ELF-1 (cell line): Measurements from ENCODE around the gene LRTM2.

Experiments used
- DNase-seq: peaks from one replicate; pipeline ENCODE4 v3.0.0-alpha.2; 2016; ENCODE audit warnings: low read depth, low spot score

LRTM2 gene

GRCh38 chr12:1797991-1798640, 22.2 kb upstream of the LRTM2 start:
- DNase-seq, result no peak

DNA sequence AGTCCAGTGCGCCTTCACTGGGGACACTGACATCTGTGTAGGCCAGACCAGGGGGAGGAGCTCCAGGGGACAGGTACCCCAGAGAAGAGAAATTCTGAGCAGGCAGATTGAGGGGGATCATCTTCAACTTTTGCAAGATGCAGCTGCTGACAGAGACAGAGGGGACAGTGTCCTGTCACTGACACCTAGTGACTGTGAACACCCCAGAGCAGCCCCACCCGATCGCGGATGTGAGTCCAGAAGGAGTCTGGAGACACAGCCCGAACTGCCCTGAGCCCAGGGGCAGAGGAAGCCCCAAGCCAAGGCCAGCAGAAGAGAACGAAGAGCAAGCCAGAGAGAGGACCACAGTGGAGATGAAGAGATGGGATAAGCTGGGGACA, 21.7 kb upstream of the LRTM2 start:
- no peak for DNase-seq

DNA sequence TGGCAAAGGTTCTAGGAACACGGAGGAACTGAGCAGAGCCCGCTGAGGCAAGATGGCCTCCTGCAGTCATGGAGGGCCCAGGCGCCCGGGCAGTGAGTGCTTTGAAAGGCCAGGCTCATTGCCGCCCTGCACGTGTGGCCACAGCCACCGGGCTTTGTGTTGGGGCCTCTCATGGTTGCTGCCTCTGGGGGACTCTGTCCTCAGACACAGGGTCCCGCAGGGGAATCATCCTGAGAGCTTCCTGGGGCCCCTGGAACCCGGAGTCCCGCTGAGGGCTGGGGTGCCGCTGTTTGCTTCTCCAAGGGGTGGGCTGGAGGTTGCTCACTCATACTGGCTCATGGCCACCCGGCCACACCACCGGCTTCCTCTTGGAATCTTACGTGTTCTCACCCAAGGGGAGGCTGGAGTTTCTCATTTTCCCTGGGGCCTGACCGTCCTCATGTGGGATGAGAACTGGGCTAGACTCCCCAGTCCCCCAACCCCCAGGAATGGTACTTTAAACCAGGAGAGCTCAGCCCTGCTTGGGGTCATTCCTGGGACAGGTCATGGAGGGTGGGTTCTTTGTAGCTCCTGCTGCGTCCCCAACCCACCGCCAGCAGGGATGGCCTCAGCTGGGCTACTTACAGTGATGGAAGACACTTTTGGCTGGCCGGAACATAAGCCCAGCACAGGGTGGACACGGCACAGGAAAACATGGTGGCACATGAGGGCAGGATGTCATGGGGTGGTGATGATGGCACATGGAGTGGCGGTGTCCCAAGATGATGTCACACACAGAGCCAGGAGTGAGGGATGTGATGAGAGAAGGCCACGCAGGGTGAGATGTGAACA, 21.1 kb upstream of the LRTM2 start:
- no peak for DNase-seq

DNA sequence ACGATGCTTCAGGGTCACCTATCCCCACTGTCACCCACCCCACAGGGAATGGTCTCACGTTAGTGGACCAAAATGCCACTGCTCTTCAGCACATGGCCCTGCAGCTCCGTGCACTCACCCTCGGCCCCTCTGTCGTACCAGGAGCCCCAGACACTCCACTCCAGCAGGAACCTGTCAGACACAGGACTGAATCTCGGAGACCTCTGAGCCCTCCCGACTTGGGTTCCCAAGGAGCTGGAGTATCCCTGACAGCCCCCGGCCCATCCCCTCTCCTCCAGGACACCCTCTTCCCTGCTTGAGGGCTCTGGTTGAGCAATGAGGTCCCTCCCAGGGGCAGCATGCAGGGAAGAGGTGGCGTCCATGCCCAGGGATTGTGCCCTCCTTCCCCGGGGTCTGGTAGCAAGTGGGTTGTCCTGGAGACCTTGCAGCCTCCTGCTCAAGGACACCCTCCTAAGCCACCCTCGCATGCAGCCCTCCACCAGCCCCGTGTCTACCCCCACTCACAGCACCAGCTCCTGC, 20.4 kb upstream of the LRTM2 start:
- no peak for DNase-seq

DNA sequence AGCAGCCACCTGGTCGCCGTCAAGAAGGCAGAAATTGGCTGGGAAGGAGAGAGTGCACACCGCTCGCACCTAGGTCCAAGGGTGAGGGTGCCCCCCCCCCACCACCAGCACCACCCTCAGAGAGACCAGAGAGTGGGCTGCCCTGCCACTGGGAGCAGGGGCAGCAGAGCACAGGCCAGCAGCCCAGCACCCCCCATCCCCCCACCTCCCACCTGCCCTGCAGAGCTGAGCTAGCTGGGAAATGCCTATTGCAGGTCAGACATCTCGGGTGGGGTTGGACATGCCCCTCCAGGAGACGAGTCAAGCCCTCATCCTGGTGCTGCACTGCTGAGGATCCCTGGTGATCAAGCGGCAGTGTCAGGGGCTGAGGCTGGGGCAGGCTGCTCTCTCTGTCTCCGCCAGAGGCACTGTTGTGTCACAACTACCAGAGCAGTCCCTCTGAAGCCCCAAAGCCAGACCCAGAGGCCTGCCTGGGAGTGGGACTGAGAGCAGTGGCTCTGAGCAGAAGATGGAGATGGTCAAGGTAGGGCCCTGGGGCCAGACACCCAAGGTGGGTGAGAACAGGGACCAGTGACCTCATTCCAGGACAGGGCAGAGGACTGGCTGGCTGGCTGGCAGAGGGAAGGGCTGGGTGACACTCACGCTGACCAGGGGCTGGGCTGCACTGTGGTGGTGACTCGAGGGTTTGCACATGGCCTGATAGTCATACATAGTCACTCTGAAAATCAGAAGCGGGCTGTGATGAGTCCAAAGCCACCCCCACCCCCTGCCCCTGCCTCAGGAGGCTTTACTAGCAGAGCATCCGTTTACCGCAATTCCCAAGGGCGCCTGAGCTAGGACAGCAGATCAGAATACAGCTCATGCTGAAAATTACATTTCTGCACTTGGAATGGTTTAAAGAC, 19.7 kb upstream of the LRTM2 start:
- DNase-seq, result peak; percentile 79

GRCh38 chr12:1801303-1801975, 18.9 kb upstream of the LRTM2 start:
- DNase-seq, result no peak

GRCh38 chr12:1803736-1804135, 16.6 kb upstream of the LRTM2 start:
- no peak for DNase-seq

- peak; percentile 89 for DNase-seq
Measured at GRCh38 chr12:1804545-1805332, 15.6 kb upstream of the LRTM2 start.

DNA sequence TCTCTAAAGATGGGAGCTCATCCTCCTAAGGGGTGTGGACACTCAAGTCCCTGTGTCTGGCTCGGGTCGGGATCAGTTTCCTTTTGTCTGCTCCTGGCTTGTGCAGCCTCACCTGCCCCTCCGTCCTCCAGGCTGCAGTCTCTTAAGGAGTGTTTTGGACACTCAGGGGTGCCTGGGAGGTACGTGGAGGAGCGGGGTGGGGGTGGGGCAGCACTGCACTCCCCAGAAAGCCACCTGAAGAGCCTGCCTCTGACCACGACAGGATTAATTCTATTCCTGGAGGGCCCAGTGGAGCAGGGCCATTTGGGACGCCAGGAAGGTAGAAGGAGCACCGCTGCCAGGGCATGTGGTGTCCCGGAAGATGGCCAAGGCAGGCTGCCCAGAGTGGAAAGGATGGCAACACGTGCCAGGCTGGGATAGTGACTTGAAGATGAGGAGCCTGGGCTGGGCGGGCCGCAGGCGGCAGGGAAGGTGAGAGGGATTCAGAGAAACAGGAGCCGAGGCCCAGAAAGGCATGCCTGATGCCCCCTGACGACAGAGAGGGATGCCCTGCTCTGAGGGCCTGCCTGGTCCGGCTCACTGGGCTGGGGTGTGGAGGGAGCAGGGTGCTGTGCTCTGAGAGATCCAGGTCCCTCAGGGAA, 14.8 kb upstream of the LRTM2 start:
- no peak for DNase-seq

- DNase-seq, result no peak
Measured at GRCh38 chr12:1806301-1807086, 13.9 kb upstream of the LRTM2 start.

DNA sequence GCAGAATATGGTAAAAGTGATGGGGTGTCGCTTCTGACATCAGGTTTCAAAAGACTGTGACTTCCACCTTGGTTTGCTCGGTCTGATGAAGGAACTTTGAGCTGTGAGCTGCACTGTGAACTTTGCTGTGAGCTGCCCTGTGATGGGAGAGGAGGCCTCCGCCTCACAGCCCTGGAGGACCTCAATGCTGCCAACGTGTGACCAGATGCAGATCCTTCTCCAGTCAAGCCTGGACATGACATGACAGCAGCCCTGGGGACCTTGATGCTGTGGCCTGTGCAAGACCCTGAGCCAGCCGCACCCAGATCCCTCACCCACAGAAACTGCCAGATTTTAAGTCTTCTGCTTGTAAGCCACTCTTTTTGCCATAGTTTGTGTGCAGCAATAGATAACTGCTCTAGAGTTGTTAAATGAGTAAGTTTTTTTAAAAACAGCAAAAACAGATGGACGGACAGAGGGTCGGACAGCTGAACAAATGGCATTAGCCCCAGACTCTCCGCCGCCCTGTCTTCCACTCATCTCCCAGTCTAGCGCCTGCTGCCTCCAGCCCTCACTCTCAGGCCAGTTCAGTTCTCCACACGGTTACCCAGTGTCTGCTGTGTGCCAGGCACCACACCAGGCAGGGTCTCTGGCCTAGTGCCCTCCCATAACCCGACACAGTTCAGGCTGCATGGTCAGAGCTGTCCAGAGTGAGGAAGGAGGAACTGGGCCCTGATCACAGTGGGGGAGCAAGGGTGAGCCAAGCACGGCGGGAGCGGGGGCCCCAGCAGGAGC, 13.1 kb upstream of the LRTM2 start:
- DNase-seq, result no peak

- no peak for DNase-seq
Measured at GRCh38 chr12:1808036-1808797, 12.1 kb upstream of the LRTM2 start.

DNA sequence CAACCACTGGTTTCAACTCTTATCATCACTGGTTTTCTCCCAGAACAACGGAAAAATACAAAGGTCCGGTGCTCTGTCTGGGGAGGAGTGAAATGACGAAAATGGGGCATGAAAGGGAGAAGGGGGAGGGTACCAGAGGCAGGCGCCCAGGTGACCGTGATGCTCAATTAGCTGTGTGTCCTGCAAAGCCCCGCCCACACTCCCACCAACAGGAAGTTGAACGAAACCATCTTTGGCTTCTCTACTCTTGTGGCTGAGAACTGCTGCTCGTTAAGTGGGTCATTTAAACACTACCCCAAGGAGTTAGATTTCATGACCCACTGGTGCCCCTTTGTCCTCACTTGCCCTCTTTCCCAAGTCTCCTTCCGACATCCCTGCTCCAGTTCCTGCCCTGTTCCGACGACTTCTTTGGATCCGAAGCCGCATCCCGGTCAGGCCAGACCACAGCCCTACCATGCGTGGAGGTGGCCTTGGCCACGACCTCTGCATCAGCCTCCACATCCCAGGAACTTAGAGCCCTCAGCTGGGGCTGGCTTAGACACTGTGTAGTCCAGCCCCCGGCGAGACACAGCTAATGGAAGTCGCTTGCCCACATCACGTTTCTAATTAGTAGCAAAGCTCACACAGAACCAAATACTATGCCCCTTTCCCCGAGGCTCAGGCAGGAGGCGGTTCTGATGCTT, 11.4 kb upstream of the LRTM2 start:
- DNase-seq, result no peak

DNA sequence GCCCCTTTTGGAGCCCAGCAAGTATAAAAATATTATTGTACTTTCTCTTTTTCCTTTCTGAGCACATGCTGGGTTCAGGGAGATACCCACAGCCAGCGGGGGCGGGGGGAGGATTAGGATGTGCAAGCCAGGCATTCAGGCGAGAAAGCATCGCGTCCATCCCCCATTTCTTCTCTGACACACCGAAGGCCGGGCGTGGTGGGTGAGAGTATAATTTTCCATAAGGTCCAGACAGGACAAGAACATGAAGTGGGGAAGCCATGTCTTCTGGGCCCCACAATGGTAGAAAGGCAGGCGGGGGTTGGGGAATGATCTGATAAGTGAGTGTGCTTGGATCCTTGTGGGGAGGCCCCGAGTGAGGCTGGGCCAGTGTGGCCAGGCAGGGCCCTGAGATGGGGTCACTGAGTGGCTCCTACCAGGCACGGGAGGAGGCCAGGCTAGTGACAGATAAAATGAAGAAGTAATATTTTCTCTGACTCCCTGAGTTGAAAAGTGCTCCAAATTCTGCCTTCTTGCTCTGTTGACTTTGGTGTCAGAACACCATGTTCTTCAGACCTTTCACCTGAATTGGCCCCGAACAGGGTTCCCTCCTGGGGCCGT, 10.7 kb upstream of the LRTM2 start:
- no peak for DNase-seq

DNA sequence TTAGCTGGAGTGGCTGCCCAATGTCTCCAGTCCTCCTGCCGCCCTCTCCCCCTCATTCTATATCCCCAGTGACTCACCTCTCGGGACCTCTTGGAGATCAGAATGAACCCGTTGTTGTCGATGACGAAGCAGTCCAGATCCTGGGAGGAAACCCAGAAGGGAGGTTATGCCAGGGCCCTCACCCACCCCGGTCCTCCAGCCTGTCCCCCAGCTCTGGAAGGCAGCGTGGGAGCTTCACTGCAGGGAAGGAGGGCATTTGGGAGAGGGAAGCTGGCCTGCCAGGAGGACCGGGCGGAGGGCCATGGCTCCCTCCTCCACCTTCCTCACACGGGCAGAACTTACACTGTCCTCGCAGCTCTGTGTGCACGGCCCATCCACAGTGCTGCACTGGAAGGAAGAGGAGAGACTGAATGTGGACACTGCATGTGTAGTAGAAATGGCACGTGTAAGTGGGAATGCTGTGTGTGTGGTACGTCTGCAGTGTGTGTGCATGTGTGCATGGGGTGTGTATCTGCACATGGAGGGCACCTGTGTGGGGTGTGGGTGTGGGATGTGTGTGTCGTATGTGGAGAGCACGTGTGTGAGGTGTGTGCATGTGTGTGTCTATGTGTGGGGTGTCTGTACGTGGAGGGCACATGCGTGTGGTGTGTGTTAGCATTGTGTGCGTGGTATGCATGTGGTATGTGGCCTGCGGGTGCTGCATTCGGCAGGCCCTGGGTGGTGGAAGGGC, 10.0 kb upstream of the LRTM2 start:
- DNase-seq, result no peak

- DNase-seq, result no peak
Measured at GRCh38 chr12:1810931-1811280, 9.5 kb upstream of the LRTM2 start.
